Upper lobe of left lung (tissue), 6 donors: ENCODE measurements around the gene TCF7L2. TPM values are rescaled to one million over a fixed set of nuclear protein-coding genes. Genes with fewer than 3 reads are reported as not detected.

Experiments
- ATAC-seq, 2 donors: fragments of 200-7000 bp; cut with Tn5 transposase; one replicate each; pipeline ENCODE4 v1.9.1; 2022; ENCODE audit warnings: mild to moderate bottlenecking in 2 of 2, moderate library complexity in 2 of 2; ENCODE audit not compliant: low FRiP score in 2 of 2
- DNase-seq, 2 donors: peaks; one replicate each; pipeline ENCODE4 v3.0.0-alpha.2; 2019 to 2020
- H3K27ac ChIP-seq, 4 donors: fragments of 200-600 bp; sonication (generic); one replicate each; pipeline ENCODE4 v1.5.1; 2016 to 2019
- H3K27me3 ChIP-seq, 4 donors: fragments of 200-600 bp; sonication (generic); one replicate each; pipeline ENCODE4 v1.5.1; 2017 to 2019
- H3K36me3 ChIP-seq, 4 donors: fragments of 200-600 bp; sonication (generic); one replicate each; pipeline ENCODE4 v1.5.1; 2016 to 2019
- H3K4me1 ChIP-seq, 4 donors: fragments of 200-600 bp; sonication (generic); one replicate each; pipeline ENCODE4 v1.5.1; 2018 to 2019
- H3K4me3 ChIP-seq, 4 donors: fragments of 200-600 bp; sonication (generic); one replicate each; pipeline ENCODE4 v1.5.1; 2017 to 2019; ENCODE audit warnings: mild to moderate bottlenecking in 2 of 4, moderate library complexity in 1 of 4
- H3K9me3 ChIP-seq, 4 donors: fragments of 200-600 bp; sonication (generic); one replicate each; pipeline ENCODE4 v1.5.1; 2018 to 2019
- CTCF ChIP-seq, 6 experiments: fragments of 450-650 bp in 4 of 6; fragments of 200-600 bp in 2 of 6; sonication (generic) in 2 of 6; IDR thresholded peaks; one replicate each; pipeline ENCODE4 v1.5.1; 2016 to 2019; ENCODE audit warnings: antibody characterized with exemption in 6 of 6
- EP300 ChIP-seq, 4 donors: sonication (generic); formaldehyde crosslinking; IDR thresholded peaks; one replicate each; pipeline ENCODE4 v1.5.1; 2017; ENCODE audit warnings: antibody characterized with exemption in 4 of 4, control low read depth in 2 of 4
- POLR2A ChIP-seq, 4 donors: fragments of 450-650 bp; IDR thresholded peaks; one replicate each; pipeline ENCODE4 v1.5.1; 2016 to 2017; ENCODE audit warnings: antibody characterized with exemption in 4 of 4, mild to moderate bottlenecking in 2 of 4
- POLR2AphosphoS5 ChIP-seq, 2 donors: sonication (generic); formaldehyde crosslinking; IDR thresholded peaks; one replicate each; pipeline ENCODE4 v1.5.1; 2017; ENCODE audit warnings: antibody characterized with exemption in 2 of 2
- WGBS, 2 donors: methylation state at CpG; one replicate each; pipeline ENCODE4 v1.1.5; 2017 to 2018; 5-methylcytosine and 5-hydroxymethylcytosine counted together
- total RNA-seq, 6 donors: library from RNA; depleted of rRNA in 4 of 6; stranded (reverse); fragments of >200 nt in 4 of 6; gene quantifications; one replicate each; pipeline versions ENCODE4 v1.1.0 to v1.2.1, GENCODE V29; 2016 to 2021
- donor health status: DM: no; HTN: no; CAD: no; lungs with moderate emphysema.
- donor health status: DM: no; HTN: yes; CAD: no; lungs with severe emphysema.

TCF7L2 gene
- total RNA-seq, 6 donors from 2014 or later: 15.5 to 80.3 (median 48.1) TPM

GRCh38 chr10:113169853-113170460, 219.9 kb downstream of the TCF7L2 start:
- ATAC-seq (peak in 1 of 2 donors; percentile 14), DNase-seq (no peak)
- Histone ChIP-seq H3K9me3 (no peaks in the 10 kb centered on the region), H3K27ac (no peak overlapping the region), H3K4me1 (no peaks in the 10 kb centered on the region), H3K27me3 (no peaks in the 10 kb centered on the region), H3K4me3 (no peak overlapping the region), H3K36me3 (peaks cover 0 to 21% (median 6%) of the 10 kb centered on the region in 4 donors)
- 66 to 74% methylated on average over 14 of the region's 14 CpGs for WGBS, 2 donors
- no peak for TF ChIP-seq POLR2A (IDR thresholded peaks at IDR 0.05)

- TF ChIP-seq EP300 (IDR thresholded peaks at IDR 0.05) (no peak), POLR2AphosphoS5 (IDR thresholded peaks at IDR 0.05) (no peak), POLR2A (IDR thresholded peaks at IDR 0.05) (no peak), CTCF (IDR thresholded peaks at IDR 0.05) (no peak)
- DNase-seq (no peak), ATAC-seq (no peak)
- H3K36me3 ChIP-seq: peaks cover 0 to 11% (median 0%) of the 10 kb centered on the region in 4 donors
- H3K4me1 ChIP-seq: no peaks in the 10 kb centered on the region
- H3K9me3 ChIP-seq: no peaks in the 10 kb centered on the region
- H3K27me3 ChIP-seq: no peaks in the 10 kb centered on the region
- 89 to 95% methylated on average over 11 of the region's 11 CpGs for WGBS, 2 donors
- no peak overlapping the region for H3K4me3 ChIP-seq
- no peak overlapping the region for H3K27ac ChIP-seq
Measured at GRCh38 chr10:113171662-113172061, 221.6 kb downstream of the TCF7L2 start.

- TF ChIP-seq POLR2AphosphoS5 (IDR thresholded peaks at IDR 0.05) (no peak), EP300 (IDR thresholded peaks at IDR 0.05) (no peak), POLR2A (IDR thresholded peaks at IDR 0.05) (no peak), CTCF (IDR thresholded peaks at IDR 0.05) (no peak)
- no peaks in the 10 kb centered on the region for H3K36me3 ChIP-seq
- ATAC-seq (no peak), DNase-seq (no peak)
- H3K4me3 ChIP-seq: no peak overlapping the region
- 78 to 86% methylated on average over 3 of the region's 3 CpGs for WGBS, 2 donors
- H3K27ac ChIP-seq: no peak overlapping the region
- no peaks in the 10 kb centered on the region for H3K27me3 ChIP-seq
- H3K9me3 ChIP-seq: no peaks in the 10 kb centered on the region
- peaks cover 0 to 5% (median 0%) of the 10 kb centered on the region in 4 donors for H3K4me1 ChIP-seq
Measured at GRCh38 chr10:113175176-113175575, 225.1 kb downstream of the TCF7L2 start.

GRCh38 chr10:113175756-113176651, 226.0 kb downstream of the TCF7L2 start:
- no peak overlapping the region for H3K4me3 ChIP-seq
- H3K36me3 ChIP-seq: no peaks in the 10 kb centered on the region
- H3K9me3 ChIP-seq: no peaks in the 10 kb centered on the region
- 82 to 86% methylated on average over 17 of the region's 17 CpGs for WGBS, 2 donors
- no peak for TF ChIP-seq CTCF (IDR thresholded peaks at IDR 0.05)
- no peak for TF ChIP-seq EP300 (IDR thresholded peaks at IDR 0.05)
- no peak for TF ChIP-seq POLR2A (IDR thresholded peaks at IDR 0.05)
- no peak overlapping the region for H3K27ac ChIP-seq
- DNase-seq: no peak
- no peaks in the 10 kb centered on the region for H3K27me3 ChIP-seq
- ATAC-seq: no peak
- peaks cover 0 to 7% (median 0%) of the 10 kb centered on the region in 4 donors for H3K4me1 ChIP-seq

- H3K27ac ChIP-seq: no peak overlapping the region
- no peaks in the 10 kb centered on the region for H3K9me3 ChIP-seq
- no peaks in the 10 kb centered on the region for H3K27me3 ChIP-seq
- TF ChIP-seq POLR2A (IDR thresholded peaks at IDR 0.05): no peak
- no peak for TF ChIP-seq POLR2AphosphoS5 (IDR thresholded peaks at IDR 0.05)
- TF ChIP-seq CTCF (IDR thresholded peaks at IDR 0.05): no peak
- no peak for TF ChIP-seq EP300 (IDR thresholded peaks at IDR 0.05)
- no peaks in the 10 kb centered on the region for H3K36me3 ChIP-seq
- WGBS, 2 donors: 87 to 91% methylated on average over 2 to 4 of the region's 5 CpGs
- H3K4me3 ChIP-seq: no peak overlapping the region
- peaks cover 0 to 7% (median 0%) of the 10 kb centered on the region in 4 donors for H3K4me1 ChIP-seq
- DNase-seq: no peak
- ATAC-seq: peak in 1 of 2 donors; percentile 50
Measured at GRCh38 chr10:113176652-113177155, 226.7 kb downstream of the TCF7L2 start.
